ENCODE data around the gene SMIM35. TPM values are rescaled to one million over a fixed set of nuclear protein-coding genes. Genes with fewer than 3 reads are reported as not detected.

Gene SMIM35
- total RNA-seq, 1 experiment from 2014 or later, result not detected

DNA sequence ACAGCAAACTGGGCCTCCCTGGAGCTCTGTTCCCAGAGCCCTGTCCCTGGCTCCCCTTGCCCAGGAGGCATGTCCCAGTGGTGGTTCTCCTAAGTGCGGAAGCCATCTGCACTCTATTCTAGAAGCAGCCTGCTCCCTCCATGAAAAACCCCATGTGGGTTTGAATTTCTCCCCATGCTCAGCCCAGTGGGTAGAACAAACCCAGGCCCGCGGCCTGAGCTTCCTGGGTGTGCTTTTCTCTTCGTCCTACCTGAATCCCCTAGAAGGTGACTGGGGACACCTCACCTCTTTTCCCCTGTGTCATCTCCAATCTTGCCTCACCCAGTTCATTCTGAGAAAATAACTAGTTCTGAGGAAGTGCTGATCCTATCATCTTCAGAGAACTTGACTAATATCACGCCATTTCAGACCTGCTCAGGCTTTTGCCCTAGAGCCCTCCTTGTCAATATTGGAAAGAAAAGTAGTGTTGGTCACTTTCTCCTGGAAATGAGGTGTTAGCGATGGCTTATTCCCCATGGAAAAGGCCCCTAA lies 84.7 kb downstream of the SMIM35 start:
- H3K27ac ChIP-seq (ENCODE audit: low read length), result no peak overlapping the region
- no TSS peak for BruUV-seq (replicated peaks)
- H3K4me1 ChIP-seq (ENCODE audit: insufficient read depth, low read length), result no peaks in the 10 kb centered on the region
- no peak for ATAC-seq
- no peaks in the 10 kb centered on the region for H3K36me3 ChIP-seq (ENCODE audit: low read depth, low read length)
- intact Hi-C loops (cut with micrococcal nuclease), result no loop called here
- no peaks in the 10 kb centered on the region for H3F3A ChIP-seq (ENCODE audit: low read length, unreplicated experiment)
- H3K9me2 ChIP-seq (replicated peaks; ENCODE audit: low read length), result no peaks in the 10 kb centered on the region
- H3K4me3 ChIP-seq (ENCODE audit: low read length), result no peak overlapping the region
- H3K9ac ChIP-seq (ENCODE audit: low read length), result no peak overlapping the region
- DNase-seq, result no peak
- no peak overlapping the region for H2AFZ ChIP-seq (ENCODE audit: low read length)
- H3K9me3 ChIP-seq (ENCODE audit: low read length), result no peaks in the 10 kb centered on the region
- H4K20me1 ChIP-seq (ENCODE audit: low read length), result no peaks in the 10 kb centered on the region
- peaks cover 57% of the 10 kb centered on the region for H3K27me3 ChIP-seq (ENCODE audit: low read length)
- POLR2A ChIA-PET (ENCODE audit: unreplicated experiment), result no interaction called here
- CTCF ChIA-PET, result no interaction called here
- H3K4me2 ChIP-seq (ENCODE audit: low read length), result no peak overlapping the region
- TF ChIP-seq, protein P1, sequence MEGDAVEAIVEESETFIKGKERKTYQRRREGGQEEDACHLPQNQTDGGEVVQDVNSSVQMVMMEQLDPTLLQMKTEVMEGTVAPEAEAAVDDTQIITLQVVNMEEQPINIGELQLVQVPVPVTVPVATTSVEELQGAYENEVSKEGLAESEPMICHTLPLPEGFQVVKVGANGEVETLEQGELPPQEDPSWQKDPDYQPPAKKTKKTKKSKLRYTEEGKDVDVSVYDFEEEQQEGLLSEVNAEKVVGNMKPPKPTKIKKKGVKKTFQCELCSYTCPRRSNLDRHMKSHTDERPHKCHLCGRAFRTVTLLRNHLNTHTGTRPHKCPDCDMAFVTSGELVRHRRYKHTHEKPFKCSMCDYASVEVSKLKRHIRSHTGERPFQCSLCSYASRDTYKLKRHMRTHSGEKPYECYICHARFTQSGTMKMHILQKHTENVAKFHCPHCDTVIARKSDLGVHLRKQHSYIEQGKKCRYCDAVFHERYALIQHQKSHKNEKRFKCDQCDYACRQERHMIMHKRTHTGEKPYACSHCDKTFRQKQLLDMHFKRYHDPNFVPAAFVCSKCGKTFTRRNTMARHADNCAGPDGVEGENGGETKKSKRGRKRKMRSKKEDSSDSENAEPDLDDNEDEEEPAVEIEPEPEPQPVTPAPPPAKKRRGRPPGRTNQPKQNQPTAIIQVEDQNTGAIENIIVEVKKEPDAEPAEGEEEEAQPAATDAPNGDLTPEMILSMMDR (conservative IDR thresholded peaks at IDR 0.05; ENCODE audit: low read depth, low read length), result no peak
- TF ChIP-seq EZH2 (IDR thresholded peaks at IDR 0.05; ENCODE audit: low read length, unreplicated experiment) (no peak), EZH2phosphoT487 (IDR thresholded peaks at IDR 0.05; ENCODE audit: borderline replicate concordance, low read length) (no peak)
- H3K79me2 ChIP-seq (ENCODE audit: low read length), result no peaks in the 10 kb centered on the region

DNA sequence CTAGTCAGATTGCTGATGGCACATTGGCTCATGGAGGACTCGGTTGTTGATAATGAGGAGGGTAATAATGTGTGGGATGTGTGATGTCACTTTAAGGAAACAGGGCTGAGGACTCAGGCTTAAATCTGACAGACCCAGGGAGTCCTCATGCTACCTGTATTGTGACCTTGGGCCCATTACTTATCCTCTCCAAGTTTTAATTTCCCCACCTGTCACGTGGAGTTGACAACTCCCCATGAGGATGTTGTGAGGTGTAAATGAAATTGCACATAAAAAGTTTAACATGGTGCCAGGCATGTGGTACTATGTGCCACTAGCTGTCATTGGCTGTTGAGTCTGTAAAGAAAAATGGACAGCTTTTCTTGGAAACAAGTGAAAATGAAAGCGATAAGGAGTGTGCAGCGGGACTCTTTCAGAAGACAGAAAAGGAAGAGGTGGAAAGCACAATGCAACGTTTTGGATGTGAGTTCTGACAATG lies 85.2 kb downstream of the SMIM35 start:
- Histone ChIP-seq H3K4me1 (ENCODE audit: insufficient read depth, low read length) (no peaks in the 10 kb centered on the region), H3K27ac (ENCODE audit: low read length) (no peak overlapping the region), H4K20me1 (ENCODE audit: low read length) (no peaks in the 10 kb centered on the region), H3K79me2 (ENCODE audit: low read length) (no peaks in the 10 kb centered on the region), H3K27me3 (ENCODE audit: low read length) (peaks cover 52% of the 10 kb centered on the region), H2AFZ (ENCODE audit: low read length) (no peak overlapping the region), H3K9me3 (ENCODE audit: low read length) (no peaks in the 10 kb centered on the region), H3K9me2 (replicated peaks; ENCODE audit: low read length) (no peaks in the 10 kb centered on the region), H3K4me2 (ENCODE audit: low read length) (no peak overlapping the region), H3K9ac (ENCODE audit: low read length) (no peak overlapping the region), H3K36me3 (ENCODE audit: low read depth, low read length) (no peaks in the 10 kb centered on the region), H3F3A (ENCODE audit: low read length, unreplicated experiment) (no peaks in the 10 kb centered on the region), H3K4me3 (ENCODE audit: low read length) (no peak overlapping the region)
- no peak for ATAC-seq
- no TSS peak for BruUV-seq (replicated peaks)
- intact Hi-C loops (cut with micrococcal nuclease), result no loop called here
- POLR2A ChIA-PET (ENCODE audit: unreplicated experiment), result no interaction called here
- TF ChIP-seq EZH2 (IDR thresholded peaks at IDR 0.05; ENCODE audit: low read length, unreplicated experiment) (no peak), EZH2phosphoT487 (IDR thresholded peaks at IDR 0.05; ENCODE audit: borderline replicate concordance, low read length) (no peak)
- TF ChIP-seq, protein P1 (conservative IDR thresholded peaks at IDR 0.05; ENCODE audit: low read depth, low read length), result no peak
- CTCF ChIA-PET, result no interaction called here
- DNase-seq, result no peak

DNA sequence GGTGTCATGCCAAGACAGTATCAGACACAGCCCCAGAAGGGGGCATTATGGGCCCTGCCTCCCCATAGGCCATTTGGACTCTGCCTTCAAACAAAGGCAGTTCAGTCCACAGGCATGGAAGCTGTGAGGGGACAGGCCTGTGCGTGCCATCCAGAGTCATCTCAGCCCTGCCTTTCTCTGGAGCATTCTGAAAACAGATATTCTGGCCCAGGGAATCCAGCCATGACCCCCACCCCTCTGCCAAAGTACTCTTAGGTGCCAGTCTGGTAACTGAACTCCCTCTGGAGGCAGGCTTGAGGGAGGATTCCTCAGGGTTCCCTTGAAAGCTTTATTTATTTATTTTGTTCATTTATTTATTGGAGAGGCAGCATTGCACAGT lies 85.9 kb downstream of the SMIM35 start:
- H3K79me2 ChIP-seq (ENCODE audit: low read length), result no peaks in the 10 kb centered on the region
- no peak overlapping the region for H3K9ac ChIP-seq (ENCODE audit: low read length)
- no peaks in the 10 kb centered on the region for H3K4me1 ChIP-seq (ENCODE audit: insufficient read depth, low read length)
- POLR2A ChIA-PET (ENCODE audit: unreplicated experiment), result no interaction called here
- CTCF ChIA-PET, result no interaction called here
- no TSS peak for BruUV-seq (replicated peaks)
- no peak for DNase-seq
- H3F3A ChIP-seq (ENCODE audit: low read length, unreplicated experiment), result no peaks in the 10 kb centered on the region
- TF ChIP-seq EZH2 (IDR thresholded peaks at IDR 0.05; ENCODE audit: low read length, unreplicated experiment) (no peak), EZH2phosphoT487 (IDR thresholded peaks at IDR 0.05; ENCODE audit: borderline replicate concordance, low read length) (no peak)
- TF ChIP-seq, protein P1 (conservative IDR thresholded peaks at IDR 0.05; ENCODE audit: low read depth, low read length), result no peak
- intact Hi-C loops (cut with micrococcal nuclease), result no loop called here
- H3K27ac ChIP-seq (ENCODE audit: low read length), result no peak overlapping the region
- peaks cover 48% of the 10 kb centered on the region for H3K27me3 ChIP-seq (ENCODE audit: low read length)
- no peaks in the 10 kb centered on the region for H3K9me2 ChIP-seq (replicated peaks; ENCODE audit: low read length)
- no peak for ATAC-seq
- no peak overlapping the region for H3K4me3 ChIP-seq (ENCODE audit: low read length)
- no peaks in the 10 kb centered on the region for H3K36me3 ChIP-seq (ENCODE audit: low read depth, low read length)
- no peaks in the 10 kb centered on the region for H4K20me1 ChIP-seq (ENCODE audit: low read length)
- H3K4me2 ChIP-seq (ENCODE audit: low read length), result no peak overlapping the region
- H3K9me3 ChIP-seq (ENCODE audit: low read length), result no peaks in the 10 kb centered on the region
- H2AFZ ChIP-seq (ENCODE audit: low read length), result no peak overlapping the region

Measured in PC-3 (cell line).